T47D (cell line): ENCODE data around the gene ISYNA1.

ENCODE experiments used
- DNase-seq, 2 experiments: peaks; one replicate each; pipeline versions ENCODE4 v3.0.0 to v3.0.0-alpha.2; 2011 to 2012; ENCODE audit warnings: low read depth in 1 of 2, low spot score in 1 of 2
- JUND ChIP-seq: IDR thresholded peaks from 2 replicates; pipeline ENCODE4 v1.6.1; 2012; ENCODE audit warnings: low read depth
- in situ Hi-C: cut with HindIII; loops from 2 replicates; pipeline ENCODE4 v1.10.0; 2016; ENCODE audit warnings: low sequenced_read_pairs, low pct_unique_long_range_greater_than_20kb

Gene ISYNA1

GRCh38 chr19:18437491-18438330 is at the start of gene ISYNA1:
Gene ISYNA1, minus strand, starts transcription at chr19:18438133. Its CDS starts 154 bp downstream, at chr19:18437979.
- TF ChIP-seq JUND = no peak
- in situ Hi-C loops = no loop called here
- DNase-seq = peak; percentile 82 to 85

- in situ Hi-C loops = no loop called here
- TF ChIP-seq JUND = no peak
- no peak for DNase-seq
These were observed 48.8 kb upstream of the ISYNA1 start for GRCh38 chr19:18486746-18487145.

- no peak for TF ChIP-seq JUND
- DNase-seq = no peak
- in situ Hi-C loops = no loop called here
These were observed 47.1 kb upstream of the ISYNA1 start for GRCh38 chr19:18484992-18485391.

GRCh38 chr19:18483119-18483890 is 45.4 kb upstream of the ISYNA1 start:
- in situ Hi-C loops = no loop called here
- no peak for TF ChIP-seq JUND
- no peak for DNase-seq

- TF ChIP-seq JUND = no peak
- DNase-seq = no peak
- in situ Hi-C loops = no loop called here
These were observed 43.7 kb upstream of the ISYNA1 start for GRCh38 chr19:18481505-18482222.

- no peak for TF ChIP-seq JUND
- in situ Hi-C loops = no loop called here
- no peak for DNase-seq
These were observed 42.2 kb upstream of the ISYNA1 start for GRCh38 chr19:18480006-18480691.

- DNase-seq = peak in 1 of 2 experiments; percentile 55
- TF ChIP-seq JUND = no peak
- in situ Hi-C loops = no loop called here
These were observed 40.8 kb upstream of the ISYNA1 start for GRCh38 chr19:18478545-18479311.

GRCh38 chr19:18477974-18478373 is 40.0 kb upstream of the ISYNA1 start:
- in situ Hi-C loops = no loop called here
- no peak for TF ChIP-seq JUND
- no peak for DNase-seq

- no peak for TF ChIP-seq JUND
- in situ Hi-C loops = no loop called here
- no peak for DNase-seq
These were observed 39.3 kb upstream of the ISYNA1 start for GRCh38 chr19:18477042-18477779.

- no peak for DNase-seq
- in situ Hi-C loops = no loop called here
- no peak for TF ChIP-seq JUND
These were observed 38.6 kb upstream of the ISYNA1 start for GRCh38 chr19:18476507-18477041.
